NCI-H2196 treated with DMSO at 0.1 percent for 48 hours (cell line): ENCODE measurements around the gene NISCH.

Experiments used
- DNase-seq: peaks from one replicate; lab custom pipeline; 2025; ENCODE audit not compliant: unreplicated experiment; lab: John Stamatoyannopoulos, UW

Gene NISCH

DNA sequence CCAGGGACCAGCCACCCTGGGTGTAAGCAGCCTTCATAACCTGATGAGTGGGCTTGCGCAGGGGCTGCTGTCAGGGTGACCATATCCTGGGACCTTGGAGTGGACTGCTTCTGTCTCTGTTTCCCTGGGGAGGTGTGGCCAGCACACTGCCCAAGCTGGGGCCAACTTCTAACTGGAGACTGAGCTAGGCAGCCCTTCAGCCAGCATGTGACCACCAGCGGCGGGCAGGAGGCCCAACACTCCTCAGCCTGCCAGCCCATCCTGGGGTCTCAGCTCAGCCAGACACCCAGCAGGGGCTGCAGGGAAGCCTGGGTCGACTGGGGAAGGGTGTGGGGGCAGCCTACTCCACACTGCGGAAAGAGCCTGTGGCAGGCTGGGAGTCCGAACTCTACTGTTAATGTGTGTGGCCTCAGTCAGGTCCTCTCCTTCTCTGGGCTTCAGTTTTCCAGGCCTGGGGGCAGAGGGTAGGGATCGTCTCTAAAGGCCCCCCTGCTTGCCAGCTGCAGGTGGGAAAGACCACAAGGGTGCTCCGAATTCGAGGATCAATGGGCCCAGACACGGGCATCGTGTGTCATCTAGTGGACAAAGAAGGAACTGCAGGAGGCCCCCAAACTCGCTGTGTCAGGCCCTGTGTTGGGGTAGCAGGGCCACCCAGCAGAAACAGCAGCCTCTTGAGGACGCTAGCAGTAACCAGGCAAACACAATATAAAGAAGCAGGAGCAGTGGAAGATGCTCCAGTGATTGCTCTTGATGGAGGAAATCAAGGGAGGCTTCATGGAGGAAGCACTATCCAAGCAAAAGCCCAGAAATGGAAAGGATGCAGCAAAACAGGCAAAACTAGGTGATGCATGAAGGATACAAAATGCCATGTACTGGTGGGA lies 8.5 kb upstream of the NISCH start:
- no peak for DNase-seq

DNA sequence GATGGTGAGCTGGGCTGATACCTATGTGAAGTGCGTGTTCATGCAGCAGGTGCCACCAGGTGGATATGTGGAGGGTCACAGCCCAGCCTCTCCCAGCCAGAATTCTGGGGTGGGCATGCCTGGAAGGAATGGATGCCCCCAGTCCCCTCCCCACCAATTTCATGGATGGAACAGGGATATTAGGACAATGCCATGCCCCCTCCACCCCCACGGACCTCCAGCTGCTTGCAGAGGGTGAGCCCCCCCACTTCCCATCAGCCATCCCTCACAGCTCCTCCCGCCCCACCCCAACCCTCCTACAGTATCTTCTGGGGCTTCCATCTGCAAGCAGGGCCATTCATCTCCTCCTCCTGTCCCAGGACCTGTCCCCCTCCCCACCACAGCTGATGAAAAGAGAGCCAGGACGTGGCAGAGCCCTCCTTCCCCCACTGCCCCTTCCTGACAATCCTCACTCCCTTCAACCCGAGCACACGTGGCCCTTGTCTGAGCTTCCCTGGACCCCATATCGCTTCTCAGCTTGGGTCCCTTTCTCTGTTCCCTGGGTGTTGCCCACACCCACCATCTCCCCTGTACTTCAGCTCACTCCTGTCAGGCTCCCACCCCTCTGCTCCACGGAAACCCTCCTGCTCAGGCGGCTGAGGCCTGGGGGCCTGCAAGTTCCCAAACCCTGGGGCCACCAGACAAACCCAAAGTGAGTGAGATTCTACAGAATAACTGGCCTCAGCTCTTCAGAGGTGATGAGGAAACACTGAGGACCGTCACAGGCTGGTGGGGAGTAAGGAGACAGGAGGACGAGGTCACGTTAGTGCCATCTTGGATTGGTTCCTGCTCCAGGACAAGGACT lies 7.7 kb upstream of the NISCH start:
- DNase-seq, result no peak

DNA sequence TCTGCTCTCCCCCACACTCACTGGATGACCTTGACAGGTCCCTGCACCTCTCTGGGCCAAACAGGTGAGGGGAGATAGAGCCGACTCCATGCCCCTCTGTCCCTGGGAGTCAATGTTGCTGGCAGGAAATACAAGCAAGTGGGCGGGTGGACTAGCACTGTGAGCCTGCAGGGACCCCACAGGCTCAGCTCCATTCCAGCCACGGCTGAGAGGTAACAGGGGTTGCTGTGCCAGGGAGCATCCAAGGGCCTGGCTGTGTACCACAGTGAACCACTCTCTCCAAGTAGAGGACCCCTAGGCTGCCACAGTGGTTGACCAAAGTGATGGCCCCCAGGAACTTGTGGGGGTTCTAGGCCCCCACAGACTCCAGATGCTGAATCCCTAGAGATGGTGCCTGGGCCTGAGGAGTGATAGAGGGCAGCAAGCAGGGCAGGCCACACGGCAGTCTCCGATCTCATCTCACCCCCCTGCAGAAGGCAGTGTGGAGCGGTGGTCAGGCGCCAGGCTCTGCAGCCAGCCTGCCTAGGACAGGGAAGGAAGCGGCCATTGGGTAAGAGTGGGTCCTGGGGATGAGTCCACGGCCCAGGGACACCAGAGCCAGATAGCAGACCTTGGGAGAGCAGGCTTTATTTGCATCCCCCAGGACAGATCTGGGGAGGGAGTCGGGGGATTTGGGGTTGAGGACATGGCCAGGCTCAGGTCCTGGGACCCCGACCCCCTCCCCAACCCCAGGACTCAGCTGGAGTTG lies 4.7 kb upstream of the NISCH start:
- DNase-seq, result no peak

DNA sequence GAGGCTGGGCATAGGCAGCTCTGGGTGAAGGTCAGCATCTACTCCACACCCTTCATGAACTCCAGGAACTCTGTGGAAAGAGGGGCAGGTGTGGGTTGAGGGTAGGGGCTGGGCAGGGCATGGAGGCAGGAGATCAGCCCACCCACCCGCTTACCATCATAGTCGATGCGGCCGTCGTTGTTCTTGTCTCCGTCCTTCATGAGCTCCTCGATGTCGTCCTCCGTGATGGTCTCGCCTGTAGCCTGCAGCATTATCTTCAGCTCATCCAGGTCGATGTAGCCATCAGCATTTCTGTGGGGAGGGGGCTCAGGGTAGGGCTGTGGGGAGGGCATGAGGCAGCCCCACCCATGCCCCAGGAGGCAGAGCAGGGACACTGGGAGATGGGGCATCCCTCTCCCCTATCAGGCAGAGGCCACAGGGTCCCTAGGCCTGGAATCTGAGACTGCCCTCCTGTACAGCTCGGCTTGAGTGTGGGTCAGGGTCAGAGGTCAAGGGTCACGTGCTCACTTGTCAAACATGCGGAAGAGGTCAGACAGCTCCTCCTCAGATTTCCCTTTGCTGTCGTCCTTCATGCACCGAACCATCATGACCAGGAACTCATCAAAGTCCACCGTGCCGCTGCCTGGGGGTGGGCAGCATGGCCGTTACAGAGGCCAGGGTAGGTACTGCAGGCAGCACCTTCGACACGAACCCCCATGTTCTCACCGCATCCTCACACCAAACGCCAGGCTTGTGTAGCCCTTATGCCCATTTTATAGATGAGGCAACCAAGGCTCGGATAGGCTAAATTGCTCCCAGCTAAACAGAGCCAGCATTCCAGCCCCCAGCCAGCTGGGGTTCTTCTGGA lies 3.9 kb upstream of the NISCH start:
- DNase-seq, result no peak

DNA sequence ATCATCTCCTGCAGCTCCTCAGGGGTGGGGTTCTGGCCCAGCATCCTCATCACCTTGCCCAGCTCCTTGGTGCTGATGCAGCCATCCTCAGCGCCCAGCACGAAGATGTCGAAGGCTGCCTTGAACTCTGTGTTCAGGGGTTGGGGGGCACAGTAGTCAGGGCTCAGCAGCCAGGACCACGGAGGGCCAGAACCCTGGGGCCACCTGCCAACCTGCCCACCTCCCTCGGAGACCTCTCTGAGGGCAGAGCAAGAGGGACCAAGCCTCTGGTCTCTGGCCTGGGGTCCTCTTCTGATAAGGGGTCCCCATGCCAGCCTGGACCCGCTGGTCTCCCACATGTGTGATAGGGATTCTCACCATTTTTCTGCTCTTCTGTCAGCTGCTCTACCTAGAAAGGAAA lies 3.3 kb upstream of the NISCH start:
- no peak for DNase-seq

DNA sequence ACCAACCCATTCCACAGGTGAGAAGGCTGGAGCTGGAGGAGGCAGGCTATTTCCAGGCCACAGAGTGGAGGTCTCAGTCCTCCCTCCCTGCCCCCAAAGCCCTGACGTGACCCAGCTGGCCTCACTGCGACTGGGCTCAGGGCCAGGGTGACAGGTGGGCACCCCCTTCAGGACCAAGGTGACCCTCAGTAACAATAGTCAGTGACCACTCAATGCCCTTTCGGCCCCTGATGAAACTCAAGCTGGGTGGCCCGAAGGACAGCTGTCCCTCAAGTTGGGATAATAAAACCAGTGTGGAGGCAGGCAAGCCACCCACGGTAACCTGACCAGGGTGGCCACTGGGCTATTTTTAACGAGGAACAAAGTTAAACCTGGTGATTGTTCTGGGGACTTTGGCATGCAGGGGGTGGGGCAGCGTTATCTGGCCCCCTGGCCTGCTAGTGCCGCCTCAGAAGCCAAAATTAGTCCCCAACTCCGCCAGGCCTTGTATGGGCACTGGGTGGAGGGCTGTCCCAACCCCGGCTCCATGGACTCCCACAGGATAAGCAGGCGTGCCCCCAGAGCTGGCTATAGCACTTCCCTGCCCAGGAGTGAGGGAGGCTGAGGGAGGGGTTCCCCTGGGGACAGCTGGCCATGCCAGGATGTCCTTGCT lies 2.7 kb upstream of the NISCH start:
- DNase-seq, result no peak

DNA sequence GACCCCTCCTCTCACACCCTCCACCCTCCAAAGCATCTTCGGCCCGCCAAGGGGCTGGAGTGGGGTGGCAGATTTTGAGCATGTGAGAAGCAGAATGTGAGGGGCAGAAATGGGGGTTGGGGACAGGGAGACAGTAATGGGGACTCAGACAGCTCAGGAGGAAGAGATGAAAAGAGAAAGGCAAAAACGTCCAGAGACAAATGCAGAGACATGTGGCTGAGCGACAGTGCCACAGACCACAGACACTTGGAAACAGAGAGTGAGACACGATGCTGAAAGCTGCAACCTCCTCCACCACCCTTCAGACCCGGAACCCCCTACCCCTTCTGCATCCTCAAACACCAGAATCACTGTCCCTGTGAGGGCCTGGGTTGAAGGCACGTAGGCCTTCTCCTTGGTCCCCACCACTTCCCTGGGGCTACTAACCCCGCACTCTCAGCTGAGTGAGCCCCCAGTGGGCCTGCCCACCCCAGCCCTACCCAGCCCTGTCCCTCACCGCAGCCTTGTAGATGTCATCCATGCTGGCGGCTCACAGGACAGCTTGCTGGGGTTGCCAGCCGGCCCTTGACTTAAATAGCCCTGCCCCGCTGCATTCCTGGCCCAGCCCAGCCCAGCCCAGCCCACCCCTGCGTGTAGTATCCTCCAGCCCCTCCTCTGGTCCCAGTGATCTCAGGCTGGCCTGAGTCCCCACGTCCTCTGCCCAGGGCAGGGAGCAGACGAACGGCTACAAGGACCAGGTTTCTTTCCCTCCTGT lies 1.7 kb upstream of the NISCH start, which contains the start of gene TNNC1:
TNNC1 (minus strand) TSS at position 546 of the 754 bp plus-strand sequence; CDS start at position 520, 26 bp downstream.
- DNase-seq, result no peak

DNA sequence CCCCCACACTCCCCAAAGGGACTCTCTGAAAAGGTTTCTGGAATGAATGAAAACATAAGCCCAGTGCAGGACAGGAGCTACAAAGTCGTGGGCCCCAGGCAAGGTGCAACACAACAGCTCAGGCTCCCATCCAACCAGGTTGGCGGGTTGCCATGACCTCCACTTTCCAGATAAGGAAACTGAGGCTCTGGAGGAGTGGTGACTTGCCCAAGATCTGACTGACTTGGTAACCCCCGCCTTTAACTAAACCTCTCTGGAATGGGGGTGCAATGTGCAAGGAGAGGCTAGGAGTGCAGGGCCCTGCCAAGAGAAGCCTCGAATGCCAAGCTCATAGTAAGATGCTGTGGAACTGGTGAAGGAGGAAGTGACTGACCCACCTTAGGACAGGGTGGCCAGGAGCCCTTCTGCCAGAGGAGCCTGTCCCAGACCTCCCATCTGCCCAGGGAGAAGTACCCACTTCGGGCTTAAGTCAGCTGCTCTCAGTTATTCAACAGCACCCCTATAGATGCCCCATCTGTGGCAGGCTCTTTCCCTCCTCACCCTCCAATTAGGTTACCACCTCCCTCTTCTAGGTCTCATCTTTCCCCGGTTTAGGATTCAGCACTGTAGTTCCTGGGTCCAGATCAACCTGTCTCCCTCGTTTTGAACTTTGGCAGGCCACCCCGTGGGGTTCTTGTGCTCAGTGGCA lies 1.0 kb upstream of the NISCH start:
- no peak for DNase-seq

DNA sequence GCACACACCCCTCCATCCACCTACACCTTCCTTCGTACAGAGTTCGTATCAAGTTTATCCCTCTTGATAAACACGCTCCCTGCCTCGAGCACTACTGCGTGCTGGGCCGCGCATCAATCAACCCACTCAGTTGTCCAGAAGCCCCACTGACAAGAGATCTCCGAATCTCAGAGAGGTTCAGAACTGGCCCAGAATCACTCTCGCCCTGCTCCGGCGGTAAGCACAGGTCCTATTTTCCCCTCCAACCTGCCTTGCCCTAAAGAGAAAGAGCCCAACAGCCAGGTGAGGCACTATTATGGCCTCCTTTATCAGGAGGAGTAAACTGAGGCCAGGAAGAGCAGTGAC lies 494 bp upstream of the NISCH start:
- DNase-seq, result no peak

DNA sequence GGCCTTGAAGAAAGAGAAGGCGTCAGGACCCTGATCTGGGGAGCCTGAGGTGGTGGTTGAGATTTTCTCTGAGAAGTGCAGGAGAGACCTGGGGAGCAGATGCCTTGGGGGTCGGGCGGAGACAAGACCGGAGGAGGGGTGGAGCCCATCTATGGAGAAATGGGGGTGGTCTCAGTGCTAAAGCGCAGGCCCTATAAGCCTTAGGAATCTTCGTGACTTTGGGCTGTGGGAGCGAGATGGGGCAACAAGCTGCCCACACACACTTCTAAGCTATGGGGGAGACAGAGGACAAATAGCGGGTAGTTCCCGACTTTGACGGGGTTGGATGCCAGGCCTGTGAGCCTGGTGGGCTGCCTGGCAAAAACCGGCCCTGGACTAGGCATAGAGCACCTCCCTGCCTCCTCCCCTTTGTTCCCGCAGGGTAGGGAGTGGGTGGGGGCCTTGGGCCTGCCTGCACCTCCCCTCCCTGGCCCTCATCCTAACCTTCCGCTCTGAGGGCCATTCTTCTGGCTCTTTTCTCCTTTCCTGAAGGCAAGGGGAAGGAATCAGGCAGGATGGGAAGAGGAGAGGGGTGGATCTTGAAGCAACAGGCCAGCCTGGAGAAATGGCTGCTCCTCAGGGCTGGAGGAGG lies 880 bp downstream of the NISCH start:
- DNase-seq, result no peak

DNA sequence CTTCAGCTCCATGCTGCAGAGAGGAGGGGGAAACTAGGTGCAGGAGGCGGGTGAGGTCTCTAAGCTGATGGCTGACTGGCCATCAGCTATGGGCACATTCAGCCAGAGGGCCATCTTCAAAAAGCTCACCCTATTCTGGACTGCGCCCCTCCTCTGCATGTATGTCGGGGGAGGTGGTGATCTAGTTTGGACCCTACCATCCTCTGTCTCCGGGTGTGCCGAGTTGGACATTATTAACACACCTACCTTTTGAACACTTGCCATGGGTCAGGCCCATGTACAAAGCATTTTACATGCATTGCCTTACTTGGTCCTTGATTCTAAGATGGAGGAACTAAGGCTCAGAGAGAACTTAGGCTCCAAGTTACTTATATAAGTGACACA lies 1.4 kb downstream of the NISCH start:
- no peak for DNase-seq

DNA sequence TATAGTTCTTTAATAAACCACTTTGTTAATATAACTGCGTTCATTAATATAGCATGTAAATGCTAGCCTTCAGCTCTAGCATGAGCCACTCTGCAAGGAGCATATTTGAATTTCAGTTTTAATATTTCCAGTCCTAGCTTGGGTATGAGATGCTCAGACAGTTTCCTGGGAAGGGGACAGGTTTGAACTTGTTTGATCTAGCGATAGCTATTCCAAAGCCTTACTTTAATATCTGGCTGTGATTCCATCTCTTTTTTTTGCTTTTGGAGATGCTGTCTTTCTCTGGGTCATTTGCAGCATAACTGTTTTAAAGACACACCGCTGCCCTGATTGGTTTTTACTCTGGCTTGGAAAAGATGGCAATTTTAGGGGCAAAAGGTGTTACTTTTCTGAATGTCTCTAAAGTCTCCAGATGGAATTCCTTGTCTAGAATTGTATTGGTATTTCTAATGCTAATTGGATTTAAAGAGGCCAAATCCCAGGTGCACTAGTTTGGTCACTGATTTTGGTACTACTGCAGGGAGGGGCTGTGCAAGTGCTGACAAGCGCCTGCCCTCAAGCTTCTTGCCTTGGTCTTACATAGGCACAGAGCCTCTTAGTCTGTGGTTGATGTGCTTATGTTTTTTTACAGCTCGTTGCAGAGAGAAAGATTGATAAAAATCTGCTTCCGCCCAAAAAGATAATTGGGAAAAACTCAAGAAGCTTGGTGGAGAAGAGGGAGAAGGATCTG lies 2.8 kb downstream of the NISCH start:
- no peak for DNase-seq

DNA sequence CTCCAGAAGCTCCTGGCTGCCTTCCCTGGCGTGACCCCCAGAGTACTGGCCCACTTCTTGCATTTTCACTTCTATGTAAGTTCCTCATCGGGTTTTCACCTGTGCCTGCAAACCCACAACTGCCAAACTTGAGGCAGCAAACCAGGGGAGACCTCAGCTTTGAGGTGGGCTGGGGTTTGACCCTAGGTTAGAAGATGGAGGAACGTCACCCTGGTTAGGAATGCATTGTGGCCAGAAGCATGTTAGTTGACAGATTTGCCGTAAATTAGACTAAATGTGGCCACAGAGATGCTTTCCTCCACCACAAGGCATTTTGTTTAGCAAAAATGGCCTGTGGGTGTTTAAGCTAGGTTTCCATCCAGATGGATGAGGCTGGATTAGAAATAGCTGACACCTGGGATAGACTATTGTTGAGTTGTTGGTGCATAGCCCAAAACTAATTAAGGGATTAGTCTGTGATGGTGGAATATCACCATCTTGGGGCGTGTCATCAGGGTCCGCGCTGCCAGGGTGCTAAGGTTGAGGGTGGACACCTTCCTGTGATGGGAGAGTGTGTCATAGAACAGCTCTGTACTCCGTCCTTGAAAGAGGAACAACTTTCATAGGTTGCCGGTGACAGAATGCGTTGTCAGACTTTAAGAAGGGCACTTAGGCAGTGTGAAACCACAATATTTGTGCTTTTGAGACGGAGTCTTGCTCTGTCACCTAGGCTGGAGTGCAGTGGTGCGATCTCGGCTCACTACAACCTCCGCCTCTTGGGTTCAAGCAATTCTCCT lies 3.6 kb downstream of the NISCH start:
- DNase-seq, result no peak

DNA sequence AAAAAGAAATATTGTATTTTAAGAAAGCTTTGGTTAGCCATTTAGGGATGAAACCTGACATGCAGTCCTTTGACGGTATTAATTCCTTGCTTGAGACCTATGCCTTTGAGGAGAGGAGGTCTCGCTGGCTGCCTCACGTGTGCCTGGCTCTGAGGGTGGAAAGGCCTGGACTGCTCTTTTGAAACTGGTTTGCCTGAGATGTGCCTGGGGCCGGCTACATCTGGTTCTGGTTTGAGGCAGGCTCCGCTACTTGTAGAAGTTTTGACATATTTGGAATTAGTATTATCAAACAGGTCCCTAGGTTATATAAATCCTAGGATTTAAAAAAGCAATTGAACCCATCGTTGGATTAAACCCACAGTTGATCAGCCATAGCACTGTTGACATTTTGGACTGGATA lies 6.5 kb downstream of the NISCH start:
- DNase-seq, result no peak

DNA sequence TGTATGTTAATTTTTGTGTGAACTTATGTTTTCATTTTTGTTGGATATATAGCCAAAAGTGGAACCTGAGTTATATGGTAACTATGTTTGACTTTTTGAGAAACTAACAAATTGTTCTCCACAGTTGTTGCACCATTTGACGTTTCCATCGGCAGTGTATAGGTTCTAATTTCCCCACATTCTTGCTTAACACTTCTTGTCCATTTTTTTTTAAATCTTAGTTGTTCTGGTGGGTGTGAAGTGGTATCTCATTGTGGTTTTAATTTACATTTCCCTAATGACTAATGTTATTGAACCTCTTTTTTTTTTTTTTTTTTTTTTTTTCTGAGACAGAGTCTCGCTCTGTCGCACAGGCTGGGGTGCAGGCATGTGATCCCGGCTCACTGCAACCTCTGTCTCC lies 8.0 kb downstream of the NISCH start:
- no peak for DNase-seq

DNA sequence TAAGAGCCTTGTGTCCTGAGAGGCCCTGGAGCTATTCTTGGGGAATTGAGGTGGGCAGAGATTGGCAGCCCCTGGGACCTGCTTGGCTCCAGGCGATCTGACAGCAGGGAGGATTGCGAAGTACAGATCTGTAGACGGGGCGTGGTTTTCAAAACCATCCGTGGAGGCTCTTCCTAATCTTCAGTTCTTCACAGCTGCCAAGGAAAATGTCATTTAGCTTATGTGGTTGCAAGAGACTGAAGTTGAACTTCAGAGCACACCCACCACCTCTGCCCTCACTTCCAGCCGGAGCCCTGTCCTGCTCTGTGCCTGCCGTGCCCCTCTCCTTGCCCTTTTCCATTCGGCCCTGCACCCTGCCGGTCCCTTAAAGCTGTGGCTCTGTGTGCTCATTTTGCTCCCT lies 12.9 kb downstream of the NISCH start:
- no peak for DNase-seq

DNA sequence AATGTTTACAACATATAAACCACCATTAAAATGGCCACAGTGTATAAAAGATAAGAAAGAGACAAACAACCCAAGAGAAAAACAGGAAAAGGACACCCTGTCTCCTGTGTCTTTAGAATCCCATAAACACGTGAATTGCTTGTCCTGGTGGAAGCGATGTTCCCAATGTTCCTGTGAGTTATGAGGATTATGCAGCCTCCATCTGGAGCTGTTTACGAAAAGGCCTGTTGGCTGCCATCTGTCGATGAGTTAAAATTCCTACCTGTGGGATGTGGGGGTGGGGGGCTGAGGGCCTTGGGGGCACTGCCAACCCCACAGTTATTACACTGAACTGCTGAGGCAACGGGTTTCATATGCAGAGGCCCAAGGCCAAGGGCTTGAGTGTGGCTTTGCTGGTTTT lies 13.6 kb downstream of the NISCH start:
- no peak for DNase-seq
